HG03097 (cell line): ENCODE results near the gene PUM2.
A peak's percentile ranks its signal among the peaks of the same experiment; 100 is the strongest.
"Not testable (repeated sequence)": the region's sequence is repeated elsewhere in the genome, so short reads cannot be mapped to it uniquely, and the experiment has no call there.

Experiments
- ATAC-seq: cut with Tn5 transposase; IDR thresholded peaks from one replicate; pipeline ENCODE4 v1.9.1; 2021; ENCODE audit not compliant: unreplicated experiment, low FRiP score

Gene PUM2

GRCh38 chr2:20350753-20351554 lies at the start of gene PUM2:
Gene PUM2 (minus strand): TSS chr2:20350844. CDS start chr2:20327360, 23,484 bp downstream.
- peak; percentile 90 for ATAC-seq

DNA sequence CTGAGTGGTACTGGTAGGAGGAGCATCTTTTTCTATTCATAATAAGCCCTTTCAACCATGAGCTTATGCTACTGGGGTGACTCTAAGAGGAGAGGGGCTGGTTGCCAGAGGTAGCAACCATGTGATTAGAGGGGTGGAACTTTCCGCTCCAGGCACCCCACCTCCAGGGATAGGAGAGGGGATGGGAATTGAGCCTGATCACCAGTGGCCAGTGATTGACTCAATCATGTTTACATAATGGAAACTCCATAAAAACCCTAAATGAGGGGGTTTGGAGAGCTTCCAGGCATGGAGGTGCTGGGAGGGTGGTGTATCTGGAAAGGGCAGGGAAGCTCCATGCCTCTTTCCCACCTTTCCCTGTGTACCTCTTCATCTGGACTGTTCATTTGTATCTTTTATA lies 49.7 kb upstream of the PUM2 start:
- no peak for ATAC-seq

- ATAC-seq: no peak
Measured at GRCh38 chr2:20398956-20399567, 48.4 kb upstream of the PUM2 start.

DNA sequence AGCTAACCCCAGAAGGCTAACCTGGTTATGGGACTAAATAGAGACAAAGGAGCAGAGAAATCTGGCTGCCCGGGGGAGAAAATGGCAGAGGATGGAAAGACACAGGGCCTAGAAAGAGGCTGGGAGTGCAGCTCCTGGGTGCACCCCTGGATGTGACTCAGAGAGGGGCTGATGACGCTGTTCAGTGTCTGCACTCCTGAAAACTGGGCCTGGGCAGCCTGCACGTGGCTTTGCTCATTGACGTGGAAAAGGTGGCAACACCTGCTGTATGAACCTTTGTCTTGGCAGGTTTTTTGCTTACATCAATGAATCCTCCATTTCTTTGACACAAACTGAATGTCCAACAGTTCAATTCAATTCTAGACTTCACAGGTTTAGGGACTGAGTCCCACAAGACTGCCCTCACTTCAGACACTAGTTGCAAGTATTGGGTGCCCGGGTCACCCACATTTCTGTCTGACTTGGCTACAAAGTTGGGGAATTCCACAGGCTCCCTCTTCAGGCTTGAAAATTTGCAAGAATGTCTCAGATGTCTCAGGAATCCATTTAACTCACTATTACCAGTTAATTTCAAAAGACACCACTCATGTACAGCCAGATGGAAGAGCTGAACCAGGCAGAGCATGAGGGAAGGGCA lies 47.3 kb upstream of the PUM2 start:
- ATAC-seq: no peak

DNA sequence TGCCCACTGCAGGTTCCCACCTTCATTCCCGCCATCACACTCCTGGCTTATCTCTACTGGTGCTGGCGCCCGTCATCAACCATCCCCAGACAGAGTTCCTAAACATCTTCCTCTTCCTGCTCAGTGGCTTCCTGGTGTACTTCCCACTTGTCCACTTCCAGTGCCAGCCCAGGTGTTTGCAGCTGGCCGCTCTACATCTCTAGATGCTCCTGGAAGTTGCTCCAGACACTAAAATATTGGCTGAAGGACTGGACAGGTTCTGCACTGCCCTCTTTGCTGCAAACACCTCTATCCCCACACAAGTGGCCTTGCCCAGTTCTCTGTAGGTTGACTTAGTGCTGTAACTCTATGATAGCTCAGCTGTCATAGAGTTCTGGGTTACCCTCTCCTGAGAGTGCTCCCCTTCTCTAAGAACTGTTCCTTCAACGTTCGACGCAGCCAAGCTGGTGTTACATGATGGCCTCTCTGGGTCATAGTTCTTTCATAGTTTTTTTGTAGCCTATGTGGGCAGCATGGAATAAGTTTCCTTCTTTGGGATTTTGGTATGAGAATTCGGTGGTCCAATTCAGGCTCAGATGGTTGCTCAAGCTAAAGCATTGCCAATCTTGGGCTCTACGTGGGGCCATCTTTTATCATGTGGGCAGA lies 45.8 kb upstream of the PUM2 start:
- ATAC-seq: no peak

DNA sequence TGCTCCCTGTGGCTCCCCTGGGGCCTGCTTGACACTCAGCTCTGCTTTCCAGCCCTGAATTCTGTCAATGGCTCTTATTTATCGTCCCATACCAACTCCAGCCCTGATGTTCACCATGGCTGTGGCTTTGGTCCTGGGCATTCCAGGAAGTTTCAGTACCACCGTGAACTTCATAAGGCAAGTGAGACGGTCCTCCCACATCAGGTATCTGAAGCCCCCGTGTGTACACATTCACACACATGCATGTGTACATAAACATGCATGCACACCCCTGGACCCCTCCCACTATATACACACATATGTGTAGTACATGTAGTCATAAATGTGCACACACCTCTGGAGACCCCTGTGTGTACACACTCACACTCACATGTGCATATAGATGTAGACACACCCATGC lies 43.3 kb upstream of the PUM2 start:
- no peak for ATAC-seq

- no peak for ATAC-seq
Measured at GRCh38 chr2:20391951-20392699, 41.5 kb upstream of the PUM2 start.

DNA sequence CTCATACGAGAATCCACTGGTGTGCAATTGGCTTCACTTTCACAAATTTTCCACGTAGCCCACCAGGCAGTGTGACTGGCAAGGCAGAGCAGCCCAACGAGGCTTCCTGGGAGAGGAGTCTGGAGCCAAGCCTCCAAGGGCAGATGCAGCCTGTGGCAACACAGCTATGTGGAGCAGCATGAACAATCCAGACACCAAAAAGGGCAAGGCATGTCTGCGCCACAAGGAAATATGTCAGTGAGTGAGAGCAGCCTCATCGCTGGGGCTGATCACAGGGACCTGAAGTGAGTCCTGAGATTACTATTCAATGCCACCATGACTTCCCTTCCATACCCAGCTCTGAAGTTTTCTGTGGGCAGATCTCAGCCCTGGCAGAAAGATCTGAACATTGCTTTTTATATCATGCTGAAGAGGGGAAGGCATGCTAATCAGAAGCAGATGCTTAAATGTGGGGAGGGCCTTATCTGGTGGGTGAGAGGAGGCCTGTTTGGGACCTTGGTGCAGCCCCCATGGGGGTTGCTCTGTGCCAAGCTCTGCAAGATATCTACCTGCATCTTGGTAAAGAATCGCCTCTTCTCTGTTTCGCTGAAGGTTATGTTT lies 40.0 kb upstream of the PUM2 start:
- ATAC-seq: no peak

- ATAC-seq: no peak
Measured at GRCh38 chr2:20384953-20385352, 34.3 kb upstream of the PUM2 start.

DNA sequence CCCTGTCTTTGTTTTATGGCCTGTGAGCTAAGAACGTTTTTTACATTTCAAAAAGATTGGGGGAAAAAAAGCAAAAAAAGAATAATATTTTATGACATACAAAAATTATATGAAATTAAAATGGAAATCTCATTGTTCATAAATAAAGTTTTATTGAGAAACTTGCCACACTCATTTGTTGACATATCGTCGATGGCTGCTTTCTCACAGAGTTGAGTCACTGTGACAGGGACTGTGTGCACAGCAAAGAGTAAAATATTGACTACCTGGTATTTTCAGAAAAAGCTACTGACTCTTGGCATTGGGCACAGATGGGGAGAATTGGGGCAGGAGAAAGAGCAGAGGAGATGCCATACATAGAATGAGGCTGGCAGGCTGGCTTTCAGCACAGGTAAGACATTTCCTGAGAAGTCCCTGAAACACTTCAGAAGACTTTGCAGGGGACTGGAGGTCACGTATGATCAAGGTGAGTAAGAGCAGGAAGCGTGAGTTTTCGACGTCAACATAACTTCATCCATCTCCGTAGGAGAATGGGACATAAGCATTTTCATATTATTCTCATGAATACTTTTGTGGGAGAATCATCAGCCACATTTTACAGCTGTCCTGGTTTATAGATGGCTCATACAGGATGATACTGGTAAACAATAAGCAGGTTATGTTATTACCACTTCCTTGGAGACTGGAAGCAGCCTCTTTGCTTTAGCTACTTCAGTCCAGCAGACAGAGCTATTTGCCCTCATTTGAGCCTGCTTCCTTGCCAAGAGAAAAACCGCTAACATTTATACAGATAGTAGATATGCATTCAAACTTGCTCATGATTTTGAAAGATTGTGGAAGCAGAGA lies 32.5 kb upstream of the PUM2 start:
- ATAC-seq: no peak

DNA sequence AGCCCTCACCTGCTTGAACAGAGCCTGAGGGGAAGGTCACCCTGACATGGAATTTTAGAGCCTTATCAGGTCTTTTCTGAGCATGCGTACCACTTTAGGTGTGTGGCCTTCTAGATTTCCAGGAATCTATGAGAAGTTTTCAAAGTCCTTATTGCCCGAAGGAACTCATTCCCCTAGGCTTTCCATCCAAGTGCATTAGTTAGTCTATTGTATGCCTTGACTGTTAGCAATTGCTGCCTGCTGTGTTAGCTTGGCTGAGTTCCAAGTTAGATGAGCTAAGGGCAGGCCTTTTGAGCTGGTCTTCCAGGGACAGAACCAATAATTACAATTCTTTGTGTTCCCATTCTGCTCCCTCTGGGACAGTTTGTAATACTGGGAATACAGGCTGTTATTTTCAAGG lies 30.8 kb upstream of the PUM2 start:
- no peak for ATAC-seq

- no peak for ATAC-seq
Measured at GRCh38 chr2:20378891-20379519, 28.4 kb upstream of the PUM2 start.

DNA sequence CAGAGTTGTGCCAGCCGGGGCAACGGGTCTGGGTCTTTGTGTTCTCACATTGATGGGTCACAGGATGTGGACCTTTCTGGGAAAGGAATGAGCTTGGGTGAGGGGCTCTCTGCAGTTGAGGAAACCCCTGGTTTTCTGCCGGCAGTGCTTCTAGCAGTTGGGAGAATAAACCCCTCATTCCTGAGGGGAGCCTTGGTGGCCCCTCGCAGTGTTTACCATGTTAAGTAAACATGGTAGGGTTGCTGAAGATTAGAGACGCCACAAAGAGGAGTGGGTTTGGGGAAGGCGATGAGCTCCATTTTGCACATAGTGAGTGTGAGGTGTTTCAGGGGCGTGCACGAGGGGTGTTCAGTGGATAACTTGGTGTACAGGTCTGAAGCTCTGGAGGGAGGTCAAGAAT lies 27.7 kb upstream of the PUM2 start:
- no peak for ATAC-seq

DNA sequence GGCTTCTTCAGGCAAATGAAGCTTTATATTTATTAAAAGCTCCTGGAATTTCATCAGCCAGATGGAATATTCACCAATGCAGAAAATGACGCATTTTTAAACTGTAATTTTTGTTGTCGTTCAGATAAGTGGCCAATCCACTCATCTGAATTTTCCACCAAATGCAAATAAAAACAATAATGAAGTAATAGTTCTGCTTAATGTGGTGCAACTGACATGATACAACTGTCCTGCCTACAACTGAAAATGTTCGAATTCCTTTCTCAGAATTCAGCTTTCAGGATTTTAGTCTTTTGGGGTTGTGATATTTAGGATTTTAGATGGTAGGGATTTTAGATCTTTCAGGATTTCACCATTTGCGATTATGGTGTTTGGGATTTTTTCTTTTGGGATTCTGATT lies 27.1 kb upstream of the PUM2 start:
- no peak for ATAC-seq

DNA sequence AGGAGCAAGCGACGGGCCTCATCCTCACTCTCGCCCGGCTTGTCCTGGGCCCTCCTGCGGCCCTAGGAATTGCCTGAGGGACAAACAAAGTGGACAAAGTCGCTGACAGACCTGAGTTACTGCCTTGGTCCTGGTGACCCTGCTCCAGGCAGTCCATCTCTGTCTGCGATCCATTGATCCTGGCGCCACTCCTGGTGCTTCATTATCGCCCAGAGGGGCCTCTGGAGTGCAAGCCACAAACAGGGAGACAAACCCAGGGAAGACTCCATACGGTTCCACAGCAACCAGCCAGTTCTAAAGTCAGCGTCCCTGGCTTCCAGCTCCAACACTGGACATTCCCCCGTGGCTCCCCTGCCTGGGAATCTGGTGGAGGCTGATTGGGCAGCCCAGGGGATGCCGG lies 24.3 kb upstream of the PUM2 start:
- ATAC-seq: not testable (repeated sequence)

- no peak for ATAC-seq
Measured at GRCh38 chr2:20372896-20373640, 22.4 kb upstream of the PUM2 start.

DNA sequence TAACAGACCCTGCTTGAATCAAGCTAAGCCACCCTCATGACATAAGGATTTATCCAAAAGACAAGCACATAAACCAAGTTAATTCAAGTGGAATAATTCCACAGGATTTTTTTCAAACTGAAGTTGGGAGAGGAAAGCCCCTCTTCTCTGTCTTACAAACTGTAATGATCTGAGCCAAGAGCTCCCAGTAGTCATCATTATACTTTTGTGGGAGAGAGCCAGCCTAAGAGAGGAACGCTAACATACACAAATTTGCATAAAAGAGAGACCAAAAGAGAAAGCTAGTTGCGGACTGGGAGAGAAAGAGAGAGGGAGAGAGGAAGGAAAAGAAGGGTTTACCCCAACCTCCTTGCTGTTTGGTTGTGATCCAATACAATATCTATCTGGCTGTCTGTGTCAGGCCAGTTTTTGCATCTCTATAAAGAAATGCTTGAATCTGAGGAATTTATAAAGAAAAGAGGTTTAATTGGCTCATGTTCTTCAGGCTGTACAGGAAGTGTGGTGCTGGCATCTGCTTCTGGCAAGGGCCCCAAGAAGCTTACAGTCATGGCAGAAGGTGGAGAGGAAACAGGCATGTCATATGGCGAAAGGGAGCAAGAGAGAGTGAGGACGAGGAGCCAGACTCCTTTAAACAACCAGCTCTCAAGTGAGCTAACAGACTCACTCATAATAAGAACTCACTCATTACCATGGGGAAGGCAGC lies 20.8 kb upstream of the PUM2 start:
- ATAC-seq: no peak

- no peak for ATAC-seq
Measured at GRCh38 chr2:20370191-20370590, 19.5 kb upstream of the PUM2 start.
